OCI-LY1 (cell line): ENCODE data around the gene ANTKMT.

Experiments used
- EZH2 ChIP-seq: fragments of 200-600 bp; sonication (generic), shearing (Covaris generic); IDR thresholded peaks from 2 replicates; pipeline ENCODE4 v1.8.0; 2017; ENCODE audit warnings: borderline replicate concordance, mixed run types, mild to moderate bottlenecking, antibody characterized with exemption, low read length, moderate library complexity, mixed read lengths
- TF ChIP-seq, protein P1 (sequence below): fragments of 200-600 bp; sonication (generic), shearing (Covaris generic); IDR thresholded peaks from 2 replicates; pipeline ENCODE4 v1.5.1; 2017; ENCODE audit warnings: mild to moderate bottlenecking, antibody characterized with exemption, low read length, moderate library complexity, mixed read lengths

DNA sequence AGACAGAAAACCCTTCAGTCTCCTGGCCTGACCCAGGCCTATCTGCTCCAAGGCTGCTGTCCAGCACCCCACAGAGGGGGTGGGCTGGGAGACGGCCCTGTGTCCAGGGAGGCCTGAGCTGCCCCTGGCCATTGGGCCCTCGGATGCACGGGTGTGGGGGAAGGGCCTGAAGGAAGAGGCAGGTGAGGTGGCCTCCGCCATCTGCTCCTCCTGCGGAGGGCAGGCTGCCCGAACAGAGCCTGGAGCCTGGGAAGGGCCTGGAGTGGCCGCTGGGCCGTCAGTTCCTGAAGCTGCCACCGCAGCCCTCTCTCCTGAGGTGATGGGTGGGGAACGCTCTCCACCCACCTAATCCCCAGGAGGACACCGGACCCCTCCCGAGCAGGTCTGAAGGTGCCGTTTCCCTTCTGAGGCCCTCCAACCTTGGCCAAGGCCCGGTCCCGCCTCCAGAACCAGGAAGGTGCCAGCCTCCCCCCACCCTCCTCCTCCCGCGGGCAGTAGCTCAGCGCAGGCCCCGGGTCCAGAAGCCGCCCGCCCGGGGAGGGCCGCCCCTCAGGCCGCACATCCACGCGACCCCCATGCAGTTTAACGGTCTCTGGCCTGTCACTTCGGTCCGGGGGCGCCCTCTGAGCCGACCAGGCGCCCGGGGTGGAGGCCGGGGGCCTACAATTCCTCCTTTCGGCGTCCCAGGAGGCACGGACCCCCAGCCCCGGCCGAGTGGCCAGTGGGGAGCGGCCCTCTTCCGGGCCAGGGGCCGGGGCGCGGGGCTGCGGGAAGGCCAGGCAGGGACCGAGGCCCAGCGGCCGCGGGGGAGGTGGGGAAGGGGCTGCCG, 16.2 kb upstream of the ANTKMT start:
- TF ChIP-seq, protein P1, sequence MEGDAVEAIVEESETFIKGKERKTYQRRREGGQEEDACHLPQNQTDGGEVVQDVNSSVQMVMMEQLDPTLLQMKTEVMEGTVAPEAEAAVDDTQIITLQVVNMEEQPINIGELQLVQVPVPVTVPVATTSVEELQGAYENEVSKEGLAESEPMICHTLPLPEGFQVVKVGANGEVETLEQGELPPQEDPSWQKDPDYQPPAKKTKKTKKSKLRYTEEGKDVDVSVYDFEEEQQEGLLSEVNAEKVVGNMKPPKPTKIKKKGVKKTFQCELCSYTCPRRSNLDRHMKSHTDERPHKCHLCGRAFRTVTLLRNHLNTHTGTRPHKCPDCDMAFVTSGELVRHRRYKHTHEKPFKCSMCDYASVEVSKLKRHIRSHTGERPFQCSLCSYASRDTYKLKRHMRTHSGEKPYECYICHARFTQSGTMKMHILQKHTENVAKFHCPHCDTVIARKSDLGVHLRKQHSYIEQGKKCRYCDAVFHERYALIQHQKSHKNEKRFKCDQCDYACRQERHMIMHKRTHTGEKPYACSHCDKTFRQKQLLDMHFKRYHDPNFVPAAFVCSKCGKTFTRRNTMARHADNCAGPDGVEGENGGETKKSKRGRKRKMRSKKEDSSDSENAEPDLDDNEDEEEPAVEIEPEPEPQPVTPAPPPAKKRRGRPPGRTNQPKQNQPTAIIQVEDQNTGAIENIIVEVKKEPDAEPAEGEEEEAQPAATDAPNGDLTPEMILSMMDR = no peak
- no peak for TF ChIP-seq EZH2
